ENCODE results near the gene LMTK2.
"Not testable (repeated sequence)": the region's sequence is repeated elsewhere in the genome, so short reads cannot be mapped to it uniquely, and the experiment has no call there.

The LMTK2 gene

DNA sequence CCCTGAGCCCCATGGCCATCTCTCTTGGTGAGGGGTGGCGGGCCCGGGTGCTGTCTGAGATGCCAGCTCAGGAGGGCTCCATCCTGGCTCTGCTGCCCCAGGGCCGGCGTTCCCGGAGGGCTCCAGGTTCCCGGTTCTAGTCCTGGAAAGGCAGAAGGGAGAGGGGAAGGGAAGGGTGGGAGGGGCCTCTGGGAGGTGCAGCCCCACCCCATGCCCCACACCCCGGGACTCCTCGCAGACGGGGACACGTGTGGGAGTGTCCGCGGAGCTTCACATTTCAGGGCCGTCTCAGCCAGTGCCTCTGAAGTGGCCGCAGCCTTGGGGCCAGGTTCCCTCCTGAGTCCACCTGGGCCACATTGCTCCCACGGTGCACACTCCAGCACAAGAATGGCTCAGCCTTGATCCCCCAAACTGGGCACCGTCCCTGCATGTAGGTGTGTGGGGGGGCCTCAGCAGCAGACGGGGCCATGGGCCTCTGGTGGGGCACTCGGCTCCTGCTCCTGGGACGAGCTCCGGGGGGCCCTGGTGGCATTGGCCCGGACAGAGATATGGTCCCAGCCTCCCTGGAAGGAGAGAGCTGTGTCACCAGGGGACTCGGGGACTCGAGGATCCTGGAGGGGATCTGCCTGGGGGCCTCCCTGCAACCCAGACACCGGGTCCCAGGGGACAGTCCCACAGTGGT is 110.4 kb downstream of the LMTK2 start:
- peaks cover 26% of the 10 kb centered on the region for H3K36me3 ChIP-seq
- H3K4me3 ChIP-seq (ENCODE audit: low read depth, low read length), result no peak overlapping the region
- DNase-seq, result no peak
- no peaks in the 10 kb centered on the region for H3K9me3 ChIP-seq (ENCODE audit: severe bottlenecking)
- no peaks in the 10 kb centered on the region for H3K27me3 ChIP-seq (ENCODE audit: insufficient read depth, low read depth, severe bottlenecking)
- TF ChIP-seq, protein P1, sequence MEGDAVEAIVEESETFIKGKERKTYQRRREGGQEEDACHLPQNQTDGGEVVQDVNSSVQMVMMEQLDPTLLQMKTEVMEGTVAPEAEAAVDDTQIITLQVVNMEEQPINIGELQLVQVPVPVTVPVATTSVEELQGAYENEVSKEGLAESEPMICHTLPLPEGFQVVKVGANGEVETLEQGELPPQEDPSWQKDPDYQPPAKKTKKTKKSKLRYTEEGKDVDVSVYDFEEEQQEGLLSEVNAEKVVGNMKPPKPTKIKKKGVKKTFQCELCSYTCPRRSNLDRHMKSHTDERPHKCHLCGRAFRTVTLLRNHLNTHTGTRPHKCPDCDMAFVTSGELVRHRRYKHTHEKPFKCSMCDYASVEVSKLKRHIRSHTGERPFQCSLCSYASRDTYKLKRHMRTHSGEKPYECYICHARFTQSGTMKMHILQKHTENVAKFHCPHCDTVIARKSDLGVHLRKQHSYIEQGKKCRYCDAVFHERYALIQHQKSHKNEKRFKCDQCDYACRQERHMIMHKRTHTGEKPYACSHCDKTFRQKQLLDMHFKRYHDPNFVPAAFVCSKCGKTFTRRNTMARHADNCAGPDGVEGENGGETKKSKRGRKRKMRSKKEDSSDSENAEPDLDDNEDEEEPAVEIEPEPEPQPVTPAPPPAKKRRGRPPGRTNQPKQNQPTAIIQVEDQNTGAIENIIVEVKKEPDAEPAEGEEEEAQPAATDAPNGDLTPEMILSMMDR (IDR thresholded peaks at IDR 0.05; ENCODE audit: low read depth, low read length), result no peak
- H3K27ac ChIP-seq, result no peak overlapping the region

DNA sequence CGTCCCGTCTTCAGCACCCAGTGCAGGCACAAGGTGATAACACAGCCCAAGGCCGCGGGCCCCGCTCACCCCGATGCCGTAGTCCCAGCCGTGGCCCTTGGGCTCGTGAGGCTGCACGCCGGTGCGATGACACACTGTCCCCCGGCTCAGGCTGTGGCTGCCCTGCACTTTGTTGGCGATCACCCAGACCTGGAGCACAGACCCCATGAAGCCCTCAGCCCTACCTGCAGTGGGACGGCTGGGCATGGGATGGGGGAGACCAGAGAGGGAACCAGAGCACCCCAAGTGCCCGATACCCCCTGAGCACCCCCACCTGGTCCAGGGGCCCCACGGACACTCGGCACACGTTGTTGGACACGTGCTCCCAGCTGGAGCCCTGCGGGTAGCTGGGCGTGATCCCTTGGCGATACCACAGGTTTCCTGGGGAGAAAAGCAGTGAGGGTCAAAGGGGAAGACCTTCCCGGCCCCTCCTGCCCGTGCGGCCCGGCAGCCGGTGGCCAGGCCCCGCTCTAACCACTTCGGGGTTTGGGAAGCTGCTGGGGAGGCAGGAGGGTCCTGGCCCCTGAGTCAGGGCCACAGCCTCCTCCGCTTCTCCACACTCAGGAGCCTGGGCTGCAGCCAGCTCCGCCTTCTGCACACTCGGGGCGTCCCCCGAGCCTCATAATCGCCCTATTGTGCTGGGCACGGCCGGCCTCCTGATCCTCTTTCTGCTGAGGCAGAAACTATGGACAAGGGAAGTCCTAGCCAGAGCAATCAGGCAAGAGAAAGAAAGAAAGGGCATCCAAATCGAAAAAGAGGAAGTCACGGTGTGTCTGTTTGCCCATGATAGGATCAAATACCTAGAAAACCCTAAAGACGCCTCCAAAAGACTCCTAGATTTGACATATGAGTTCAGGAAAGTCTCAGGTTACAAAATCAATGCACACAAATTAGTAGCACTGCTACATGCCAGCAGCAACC is 111.2 kb downstream of the LMTK2 start:
- no peaks in the 10 kb centered on the region for H3K27me3 ChIP-seq (ENCODE audit: insufficient read depth, low read depth, severe bottlenecking)
- peaks cover 31% of the 10 kb centered on the region for H3K36me3 ChIP-seq
- TF ChIP-seq, protein P1 (IDR thresholded peaks at IDR 0.05; ENCODE audit: low read depth, low read length), result no peak
- no peaks in the 10 kb centered on the region for H3K9me3 ChIP-seq (ENCODE audit: severe bottlenecking)
- no peak overlapping the region for H3K4me3 ChIP-seq (ENCODE audit: low read depth, low read length)
- DNase-seq, result no peak
- no peak overlapping the region for H3K27ac ChIP-seq

DNA sequence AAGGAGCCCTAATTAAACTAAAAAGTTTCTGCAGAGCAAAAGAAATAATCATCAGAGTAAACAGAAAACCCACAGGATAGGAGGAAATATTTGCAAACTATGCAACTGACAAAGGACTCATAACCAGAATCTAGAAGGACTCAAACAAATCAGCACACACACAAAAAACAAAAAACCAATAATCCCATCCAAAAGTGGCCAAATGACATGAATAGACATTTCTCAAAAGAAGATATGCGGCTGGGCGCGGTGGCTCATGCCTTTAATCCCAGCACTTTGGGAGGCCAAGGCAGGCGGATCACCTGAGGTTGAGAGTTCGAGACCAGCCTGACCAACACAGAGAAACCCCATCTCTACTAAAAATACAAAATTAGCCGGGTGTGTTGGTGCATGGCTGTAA is 112.7 kb downstream of the LMTK2 start:
- H3K4me3 ChIP-seq (ENCODE audit: low read depth, low read length); H3K27me3 ChIP-seq (ENCODE audit: insufficient read depth, low read depth, severe bottlenecking); H3K27ac ChIP-seq; H3K9me3 ChIP-seq (ENCODE audit: severe bottlenecking); DNase-seq: not testable (repeated sequence)
- peaks cover 34% of the 10 kb centered on the region for H3K36me3 ChIP-seq

DNA sequence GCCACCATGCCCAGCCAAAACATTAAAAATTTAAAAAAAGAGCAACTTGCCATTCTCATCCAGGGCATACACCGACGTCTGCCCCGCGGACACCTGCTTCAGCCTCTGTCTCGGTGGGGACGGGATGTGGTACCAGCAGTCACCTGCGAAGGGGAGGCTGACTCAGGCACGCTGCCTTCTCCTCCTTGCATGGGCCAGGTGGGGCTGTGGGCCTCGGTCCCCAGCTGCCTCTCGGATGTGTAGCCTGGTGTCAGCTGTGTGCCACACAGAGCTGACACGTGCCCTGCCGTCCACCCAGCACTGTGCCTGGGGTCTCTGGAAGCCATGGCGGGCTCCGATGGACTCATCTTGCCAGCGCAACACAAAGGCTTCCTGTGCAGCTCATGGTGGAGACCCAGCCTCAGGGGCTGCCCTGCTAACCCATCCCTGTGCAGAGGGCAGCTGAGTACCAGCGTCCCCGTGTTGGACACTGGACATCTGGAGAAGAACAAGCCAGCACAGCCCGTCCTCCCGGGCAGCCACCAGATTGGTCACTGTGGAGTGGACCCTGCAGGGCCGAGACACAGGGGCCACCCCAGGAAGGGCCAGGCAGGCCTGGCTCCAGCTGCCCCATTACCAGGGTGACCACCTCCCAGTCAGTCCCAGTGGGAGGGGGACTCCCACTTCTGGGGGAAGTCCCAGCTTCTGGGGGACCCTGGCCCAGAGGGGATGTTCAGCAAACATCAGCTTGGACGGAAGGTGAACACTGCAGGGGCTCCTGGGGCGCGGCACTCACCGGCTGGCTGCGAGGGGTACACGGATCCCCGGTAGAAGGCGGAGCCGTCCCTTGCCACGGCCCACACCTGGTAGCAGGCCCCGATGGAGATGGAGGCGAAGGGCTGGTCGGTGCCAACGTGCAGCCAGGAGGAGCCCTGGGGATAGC is 115.2 kb downstream of the LMTK2 start:
- H3K9me3 ChIP-seq (ENCODE audit: severe bottlenecking), result no peaks in the 10 kb centered on the region
- no peaks in the 10 kb centered on the region for H3K27me3 ChIP-seq (ENCODE audit: insufficient read depth, low read depth, severe bottlenecking)
- DNase-seq, result no peak
- TF ChIP-seq, protein P1 (IDR thresholded peaks at IDR 0.05; ENCODE audit: low read depth, low read length), result no peak
- no peak overlapping the region for H3K27ac ChIP-seq
- peaks cover 39% of the 10 kb centered on the region for H3K36me3 ChIP-seq
- no peak overlapping the region for H3K4me3 ChIP-seq (ENCODE audit: low read depth, low read length)

DNA sequence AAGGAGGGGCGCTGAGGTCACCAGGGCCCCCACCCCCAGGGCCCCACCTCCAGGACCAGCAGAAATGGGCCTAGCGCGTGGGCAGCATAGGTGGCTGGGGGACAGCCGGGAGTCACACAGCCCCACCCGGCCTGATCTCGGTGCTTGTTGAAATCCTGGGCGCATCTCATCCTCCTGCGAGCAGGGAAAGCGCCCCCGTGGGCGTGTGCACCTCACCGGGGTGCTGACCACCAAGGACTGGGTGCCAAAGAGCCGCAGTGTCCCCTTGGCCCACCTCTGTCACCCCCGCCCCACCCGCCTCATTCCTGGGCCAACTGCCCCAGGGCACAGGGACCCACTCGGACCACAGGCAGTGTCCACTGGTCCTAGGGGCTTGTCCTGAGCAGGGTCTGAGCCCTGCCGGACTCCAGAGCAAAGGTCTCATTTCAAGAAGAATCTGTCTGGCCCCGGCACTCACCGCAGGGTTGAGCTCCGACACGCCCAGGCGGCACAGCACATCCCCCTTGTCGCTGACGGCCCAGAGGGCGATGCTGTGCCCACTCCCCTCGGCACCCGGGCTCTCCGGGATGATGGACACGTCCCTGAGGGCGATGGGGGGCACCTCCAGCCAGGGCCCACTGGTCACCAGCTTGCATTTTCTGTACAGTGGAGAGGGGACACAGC is 116.0 kb downstream of the LMTK2 start:
- DNase-seq, result no peak
- Histone ChIP-seq H3K9me3 (ENCODE audit: severe bottlenecking) (no peaks in the 10 kb centered on the region), H3K27ac (no peak overlapping the region), H3K27me3 (ENCODE audit: insufficient read depth, low read depth, severe bottlenecking) (no peaks in the 10 kb centered on the region), H3K36me3 (peaks cover 40% of the 10 kb centered on the region), H3K4me3 (ENCODE audit: low read depth, low read length) (no peak overlapping the region)
- TF ChIP-seq, protein P1 (IDR thresholded peaks at IDR 0.05; ENCODE audit: low read depth, low read length), result no peak

All from WERI-Rb-1 (cell line).